Panc1 (cell line): ENCODE measurements around the gene CSMD2.

Experiments
- CTCF ChIP-seq: fragments of 450-650 bp; IDR thresholded peaks from 2 replicates; pipeline ENCODE4 v1.5.1; 2017; ENCODE audit warnings: mild to moderate bottlenecking
- POLR2AphosphoS5 ChIP-seq: IDR thresholded peaks from 2 replicates; pipeline ENCODE4 v1.6.1; 2012; ENCODE audit warnings: mild to moderate bottlenecking, low read depth, low read length, moderate library complexity

GRCh38 chr1:33898406-33898805 lies 266.6 kb downstream of the CSMD2 start:
- TF ChIP-seq CTCF, result no peak
- TF ChIP-seq POLR2AphosphoS5, result no peak
